HG02623 (cell line): ENCODE data around the gene CD4.
"Not testable (repeated sequence)": the region's sequence is repeated elsewhere in the genome, so short reads cannot be mapped to it uniquely, and the experiment has no call there.

Source experiments
- ATAC-seq: cut with Tn5 transposase; IDR thresholded peaks from one replicate; pipeline ENCODE4 v1.9.1; 2021; ENCODE audit warnings: moderate library complexity; ENCODE audit not compliant: unreplicated experiment

CD4 gene

GRCh38 chr12:6845395-6845794, 56.1 kb downstream of the CD4 start:
- ATAC-seq = no peak

GRCh38 chr12:6846316-6846869, 57.1 kb downstream of the CD4 start:
- ATAC-seq = no peak

- no peak for ATAC-seq
Observed at GRCh38 chr12:6847676-6848075, 58.3 kb downstream of the CD4 start.

GRCh38 chr12:6849427-6849826, 60.1 kb downstream of the CD4 start:
- no peak for ATAC-seq

- no peak for ATAC-seq
Observed at GRCh38 chr12:6849976-6850560, 60.7 kb downstream of the CD4 start.

GRCh38 chr12:6850796-6851152, 61.4 kb downstream of the CD4 start:
- no peak for ATAC-seq

GRCh38 chr12:6851153-6851920, 62.0 kb downstream of the CD4 start, which contains the start of gene CDCA3:
Gene CDCA3, minus strand, starts transcription at chr12:6851286. Its CDS starts 334 bp downstream, at chr12:6850952.
- peak; percentile 45 for ATAC-seq

- peak; percentile 66 for ATAC-seq
Observed at GRCh38 chr12:6851921-6852650, 62.8 kb downstream of the CD4 start, which contains the start of gene USP5. Gene USP5, plus strand, starts transcription at chr12:6852150. Its CDS starts 30 bp downstream, at chr12:6852180.

GRCh38 chr12:6852651-6853354, 63.5 kb downstream of the CD4 start:
- no peak for ATAC-seq

- ATAC-seq = no peak
Observed at GRCh38 chr12:6853626-6854025, 64.3 kb downstream of the CD4 start.

GRCh38 chr12:6854036-6854435, 64.7 kb downstream of the CD4 start:
- no peak for ATAC-seq

GRCh38 chr12:6855322-6855721, 66.0 kb downstream of the CD4 start:
- no peak for ATAC-seq

GRCh38 chr12:6858799-6859198, 69.5 kb downstream of the CD4 start:
- no peak for ATAC-seq

GRCh38 chr12:6860116-6860515, 70.8 kb downstream of the CD4 start:
- no peak for ATAC-seq

- no peak for ATAC-seq
Observed at GRCh38 chr12:6860942-6861341, 71.6 kb downstream of the CD4 start.

- ATAC-seq = no peak
Observed at GRCh38 chr12:6861391-6861790, 72.1 kb downstream of the CD4 start.

- no peak for ATAC-seq
Observed at GRCh38 chr12:6863033-6863432, 73.7 kb downstream of the CD4 start.

- ATAC-seq = no peak
Observed at GRCh38 chr12:6863586-6864321, 74.4 kb downstream of the CD4 start.

GRCh38 chr12:6865307-6865706, 76.0 kb downstream of the CD4 start:
- not testable (repeated sequence) for ATAC-seq
